SK-N-SH (cell line): ENCODE results near the gene MACROD2.

Experiments used
- FOXM1 ChIP-seq: IDR thresholded peaks from 2 replicates; pipeline ENCODE4 v1.4.0; 2012; ENCODE audit warnings: low read depth, mild to moderate bottlenecking
- JUND ChIP-seq: IDR thresholded peaks from 2 replicates; pipeline ENCODE4 v1.4.0; 2012
- TCF12 ChIP-seq: IDR thresholded peaks from 2 replicates; pipeline ENCODE4 v1.4.0; 2012

GRCh38 chr20:14751191-14751590 lies 755.9 kb downstream of the MACROD2 start:
- TF ChIP-seq FOXM1 (no peak), JUND (no peak), TCF12 (no peak)
